SH-SY5Y (cell line): ENCODE measurements around the gene NOC3L.

Experiments used
- GATA2 ChIP-seq: IDR thresholded peaks from 2 replicates; pipeline ENCODE4 v1.6.1; 2011; ENCODE audit warnings: mild to moderate bottlenecking, low read depth, low read length
- GATA3 ChIP-seq: IDR thresholded peaks from 2 replicates; pipeline ENCODE4 v1.6.1; 2011; ENCODE audit warnings: low read depth, mild to moderate bottlenecking, low read length, moderate library complexity

DNA sequence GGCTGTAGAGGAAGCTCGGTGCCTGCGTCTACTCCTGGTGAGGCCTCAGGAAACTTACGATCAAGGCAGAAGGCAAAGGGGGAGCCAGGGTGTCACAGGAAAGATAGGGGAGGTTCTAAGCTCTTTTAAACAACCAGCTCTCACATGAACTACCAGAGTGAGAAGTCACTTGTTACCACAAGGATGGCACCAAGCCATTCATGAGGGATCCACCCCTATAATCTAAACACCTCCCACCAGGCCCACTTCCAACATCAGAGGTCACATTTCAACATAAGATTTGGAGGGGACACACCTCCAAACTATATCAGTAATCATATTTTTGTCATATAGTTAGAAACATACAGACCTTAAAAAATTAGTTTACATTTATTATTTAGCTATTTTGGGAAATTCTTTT lies 9.4 kb downstream of the NOC3L start:
- no peak for TF ChIP-seq GATA3
- no peak for TF ChIP-seq GATA2
